Measurements from ENCODE around the gene ZFP1. TPM values are rescaled to one million over a fixed set of nuclear protein-coding genes. Genes with fewer than 3 reads are reported as not detected.

ZFP1 gene
- total and polyA plus RNA-seq, 2 experiments from 2014 or later, result 9.4 to 14.4 TPM

- no peak for DNase-seq (ENCODE audit: low spot score)
- TF ChIP-seq CTCF (IDR thresholded peaks at IDR 0.05; ENCODE audit: poor library complexity) (no peak), EZH2phosphoT487 (IDR thresholded peaks at IDR 0.05; ENCODE audit: low read depth, severe bottlenecking, unreplicated experiment) (no peak), EZH2 (IDR thresholded peaks at IDR 0.05; ENCODE audit: borderline replicate concordance) (no peak)
- Histone ChIP-seq H3K9me3 (ENCODE audit: low read depth) (peaks cover 15% of the 10 kb centered on the region), H3K4me1 (ENCODE audit: insufficient read depth) (peaks cover 6% of the 10 kb centered on the region), H3K79me2 (peaks cover 40% of the 10 kb centered on the region), H3K4me3 (no peak overlapping the region), H3K4me2 (peak overlapping the region; percentile 73), H3K27ac (no peak overlapping the region), H3K9me2 (replicated peaks; ENCODE audit: insufficient read depth) (no peaks in the 10 kb centered on the region), H4K20me1 (ENCODE audit: insufficient read depth, poor library complexity, severe bottlenecking) (no peaks in the 10 kb centered on the region), H3K27me3 (no peaks in the 10 kb centered on the region), H2AFZ (peak overlapping the region; percentile 72), H3K36me3 (replicated peaks; ENCODE audit: insufficient read depth, low read depth) (no peaks in the 10 kb centered on the region)
- 67% methylated on average over 3 of the region's 3 CpGs for WGBS (ENCODE audit: low lambda C conversion rate, missing lambda C conversion rate)
Measured at GRCh38 chr16:75147968-75148310, 385 bp upstream of the ZFP1 start.

GRCh38 chr16:75151798-75152197, 3.5 kb downstream of the ZFP1 start:
- WGBS (ENCODE audit: low lambda C conversion rate, missing lambda C conversion rate), result 50% methylated on average over 2 of the region's 2 CpGs
- H2AFZ ChIP-seq, result no peak overlapping the region
- peaks cover 70% of the 10 kb centered on the region for H3K79me2 ChIP-seq
- H3K4me2 ChIP-seq, result no peak overlapping the region
- DNase-seq (ENCODE audit: low spot score), result no peak
- H3K9me2 ChIP-seq (replicated peaks; ENCODE audit: insufficient read depth), result no peaks in the 10 kb centered on the region
- H3K27me3 ChIP-seq, result no peaks in the 10 kb centered on the region
- H3K27ac ChIP-seq, result no peak overlapping the region
- peaks cover 19% of the 10 kb centered on the region for H3K9me3 ChIP-seq (ENCODE audit: low read depth)
- peaks cover 6% of the 10 kb centered on the region for H3K4me1 ChIP-seq (ENCODE audit: insufficient read depth)
- no peaks in the 10 kb centered on the region for H4K20me1 ChIP-seq (ENCODE audit: insufficient read depth, poor library complexity, severe bottlenecking)
- no peak overlapping the region for H3K4me3 ChIP-seq
- H3K36me3 ChIP-seq (replicated peaks; ENCODE audit: insufficient read depth, low read depth), result peaks cover 3% of the 10 kb centered on the region
- no peak for TF ChIP-seq EZH2 (IDR thresholded peaks at IDR 0.05; ENCODE audit: borderline replicate concordance)
- TF ChIP-seq CTCF (IDR thresholded peaks at IDR 0.05; ENCODE audit: poor library complexity), result no peak
- TF ChIP-seq EZH2phosphoT487 (IDR thresholded peaks at IDR 0.05; ENCODE audit: low read depth, severe bottlenecking, unreplicated experiment), result no peak

GRCh38 chr16:75152635-75153034, 4.3 kb downstream of the ZFP1 start:
- Histone ChIP-seq H2AFZ (no peak overlapping the region), H3K4me3 (no peak overlapping the region), H3K4me2 (no peak overlapping the region), H3K4me1 (ENCODE audit: insufficient read depth) (peaks cover 6% of the 10 kb centered on the region), H3K27me3 (no peaks in the 10 kb centered on the region), H3K79me2 (peaks cover 74% of the 10 kb centered on the region), H3K9me2 (replicated peaks; ENCODE audit: insufficient read depth) (no peaks in the 10 kb centered on the region), H3K9me3 (ENCODE audit: low read depth) (peaks cover 19% of the 10 kb centered on the region), H4K20me1 (ENCODE audit: insufficient read depth, poor library complexity, severe bottlenecking) (no peaks in the 10 kb centered on the region), H3K36me3 (replicated peaks; ENCODE audit: insufficient read depth, low read depth) (peaks cover 3% of the 10 kb centered on the region), H3K27ac (no peak overlapping the region)
- no peak for DNase-seq (ENCODE audit: low spot score)
- TF ChIP-seq EZH2 (IDR thresholded peaks at IDR 0.05; ENCODE audit: borderline replicate concordance), result no peak
- no peak for TF ChIP-seq CTCF (IDR thresholded peaks at IDR 0.05; ENCODE audit: poor library complexity)
- TF ChIP-seq EZH2phosphoT487 (IDR thresholded peaks at IDR 0.05; ENCODE audit: low read depth, severe bottlenecking, unreplicated experiment), result no peak

GRCh38 chr16:75160386-75160785, 12.1 kb downstream of the ZFP1 start:
- Histone ChIP-seq H3K9me2 (replicated peaks; ENCODE audit: insufficient read depth) (no peaks in the 10 kb centered on the region), H3K36me3 (replicated peaks; ENCODE audit: insufficient read depth, low read depth) (no peaks in the 10 kb centered on the region), H3K27me3 (no peaks in the 10 kb centered on the region), H3K27ac (no peak overlapping the region), H2AFZ (no peak overlapping the region), H3K4me3 (no peak overlapping the region), H4K20me1 (ENCODE audit: insufficient read depth, poor library complexity, severe bottlenecking) (no peaks in the 10 kb centered on the region), H3K79me2 (peaks cover 37% of the 10 kb centered on the region), H3K4me2 (no peak overlapping the region), H3K4me1 (ENCODE audit: insufficient read depth) (no peaks in the 10 kb centered on the region), H3K9me3 (ENCODE audit: low read depth) (peaks cover 5% of the 10 kb centered on the region)
- DNase-seq (ENCODE audit: low spot score), result no peak
- TF ChIP-seq EZH2 (IDR thresholded peaks at IDR 0.05; ENCODE audit: borderline replicate concordance), result no peak
- TF ChIP-seq CTCF (IDR thresholded peaks at IDR 0.05; ENCODE audit: poor library complexity), result no peak
- no peak for TF ChIP-seq EZH2phosphoT487 (IDR thresholded peaks at IDR 0.05; ENCODE audit: low read depth, severe bottlenecking, unreplicated experiment)
- 90% methylated on average over 1 of the region's 1 CpG for WGBS (ENCODE audit: low lambda C conversion rate, missing lambda C conversion rate)
